HG03442 (cell line): ENCODE data around the gene HOXC5.

Experiments
- ATAC-seq: cut with Tn5 transposase; IDR thresholded peaks from one replicate; pipeline ENCODE4 v1.9.1; 2021; ENCODE audit warnings: mild to moderate bottlenecking, moderate library complexity; ENCODE audit not compliant: unreplicated experiment

Gene HOXC5

GRCh38 chr12:54045401-54045800 is 12.6 kb downstream of the HOXC5 start:
- no peak for ATAC-seq

- no peak for ATAC-seq
Measured at GRCh38 chr12:54045868-54046521, 13.1 kb downstream of the HOXC5 start.

DNA sequence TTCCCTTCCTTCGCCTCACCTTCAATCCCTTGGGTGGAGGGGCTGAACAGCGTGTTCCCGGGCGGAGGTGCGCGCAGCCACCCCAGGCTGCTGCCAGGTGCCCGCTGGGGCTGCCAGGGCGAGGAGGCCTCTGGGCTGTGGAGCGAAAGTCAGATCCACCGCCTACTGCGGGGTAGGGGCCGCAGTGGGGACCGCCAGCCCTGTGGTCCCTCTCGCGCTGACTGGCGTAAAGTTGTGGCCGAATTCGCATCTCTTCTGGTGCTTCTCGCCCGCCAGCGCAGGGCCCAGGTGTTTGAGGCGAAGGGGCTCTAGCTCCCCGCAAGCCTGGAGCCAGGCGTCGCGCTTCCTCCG is 13.9 kb downstream of the HOXC5 start:
- no peak for ATAC-seq

- ATAC-seq, result no peak
Measured at GRCh38 chr12:54047160-54047963, 14.5 kb downstream of the HOXC5 start.

DNA sequence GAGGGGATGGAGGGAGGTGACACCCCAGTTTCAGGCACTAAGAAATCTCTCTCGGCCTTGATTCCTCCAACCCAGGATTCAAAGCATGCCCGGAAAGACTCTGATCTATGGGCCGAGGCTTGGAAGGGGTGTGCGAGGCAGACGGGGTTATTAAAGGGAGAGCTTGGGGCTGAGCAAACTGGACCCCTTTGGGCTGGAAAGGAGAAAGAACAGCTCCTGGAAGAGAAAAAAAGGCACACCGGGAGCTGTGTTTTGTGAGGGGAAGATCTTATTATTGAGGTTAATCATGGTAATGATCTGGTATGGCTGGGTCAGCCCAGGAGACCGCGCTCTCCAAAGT is 15.1 kb downstream of the HOXC5 start:
- no peak for ATAC-seq

- ATAC-seq, result no peak
Measured at GRCh38 chr12:54048406-54049093, 15.7 kb downstream of the HOXC5 start.

GRCh38 chr12:54049108-54049507 is 16.3 kb downstream of the HOXC5 start:
- no peak for ATAC-seq

DNA sequence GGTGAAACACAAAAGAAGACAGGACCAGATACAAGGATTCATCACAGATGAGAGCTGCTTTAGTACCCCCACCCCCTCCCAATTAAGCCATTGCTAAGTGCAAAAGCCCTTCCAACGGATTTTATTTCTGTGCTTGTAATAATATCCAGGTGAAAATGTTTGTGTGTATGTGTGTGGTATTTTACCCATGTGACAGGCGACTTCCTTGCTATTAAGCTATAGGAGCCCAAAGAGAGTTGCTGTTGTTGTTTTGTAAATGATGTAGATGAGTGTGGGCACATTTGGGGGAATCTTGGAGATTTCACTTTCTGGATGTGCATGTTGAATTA is 17.6 kb downstream of the HOXC5 start:
- ATAC-seq, result no peak

DNA sequence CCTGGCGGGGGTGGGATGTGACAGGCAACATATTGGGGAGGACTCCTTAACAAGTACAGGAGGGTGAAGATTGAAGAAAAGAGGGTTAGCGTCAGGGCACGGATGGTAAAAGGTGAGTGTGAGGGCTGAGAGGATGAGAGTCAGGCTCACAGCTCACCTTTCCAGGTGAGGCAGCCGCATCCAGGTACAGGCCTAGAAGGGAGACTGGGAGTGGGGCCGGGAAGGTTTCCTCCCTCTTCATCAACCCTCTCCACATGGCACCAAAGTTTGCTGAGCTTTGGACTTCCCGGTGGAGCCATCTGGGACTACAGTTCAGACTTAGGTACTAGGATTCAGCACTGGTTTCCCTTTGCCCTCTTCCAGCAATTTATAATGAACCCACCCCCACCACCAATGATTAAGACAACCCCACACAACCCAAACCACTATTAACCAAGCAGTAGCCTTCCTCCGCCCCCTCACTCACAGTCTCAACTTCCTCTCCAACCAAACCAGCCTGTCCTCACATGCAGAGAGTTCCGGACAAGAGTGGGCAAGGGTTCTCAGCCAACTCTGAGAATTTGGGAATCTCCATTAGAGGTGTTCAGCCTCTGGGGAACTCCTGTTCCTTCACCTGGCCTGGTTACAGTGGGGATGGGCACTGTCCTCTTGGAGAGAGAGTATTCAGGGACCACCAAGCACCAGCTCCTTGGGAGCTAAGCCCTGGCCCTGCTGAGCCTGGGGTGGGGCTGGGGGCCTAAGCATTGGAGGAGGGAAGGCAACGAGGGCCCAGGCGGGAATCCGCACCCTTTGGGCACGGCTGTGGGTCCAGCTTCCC is 18.4 kb downstream of the HOXC5 start:
- no peak for ATAC-seq

- no peak for ATAC-seq
Measured at GRCh38 chr12:54051874-54052437, 19.1 kb downstream of the HOXC5 start.

- ATAC-seq, result no peak
Measured at GRCh38 chr12:54052438-54053002, 19.7 kb downstream of the HOXC5 start.

GRCh38 chr12:54053003-54053750 is 20.3 kb downstream of the HOXC5 start:
- ATAC-seq, result peak; percentile 66

DNA sequence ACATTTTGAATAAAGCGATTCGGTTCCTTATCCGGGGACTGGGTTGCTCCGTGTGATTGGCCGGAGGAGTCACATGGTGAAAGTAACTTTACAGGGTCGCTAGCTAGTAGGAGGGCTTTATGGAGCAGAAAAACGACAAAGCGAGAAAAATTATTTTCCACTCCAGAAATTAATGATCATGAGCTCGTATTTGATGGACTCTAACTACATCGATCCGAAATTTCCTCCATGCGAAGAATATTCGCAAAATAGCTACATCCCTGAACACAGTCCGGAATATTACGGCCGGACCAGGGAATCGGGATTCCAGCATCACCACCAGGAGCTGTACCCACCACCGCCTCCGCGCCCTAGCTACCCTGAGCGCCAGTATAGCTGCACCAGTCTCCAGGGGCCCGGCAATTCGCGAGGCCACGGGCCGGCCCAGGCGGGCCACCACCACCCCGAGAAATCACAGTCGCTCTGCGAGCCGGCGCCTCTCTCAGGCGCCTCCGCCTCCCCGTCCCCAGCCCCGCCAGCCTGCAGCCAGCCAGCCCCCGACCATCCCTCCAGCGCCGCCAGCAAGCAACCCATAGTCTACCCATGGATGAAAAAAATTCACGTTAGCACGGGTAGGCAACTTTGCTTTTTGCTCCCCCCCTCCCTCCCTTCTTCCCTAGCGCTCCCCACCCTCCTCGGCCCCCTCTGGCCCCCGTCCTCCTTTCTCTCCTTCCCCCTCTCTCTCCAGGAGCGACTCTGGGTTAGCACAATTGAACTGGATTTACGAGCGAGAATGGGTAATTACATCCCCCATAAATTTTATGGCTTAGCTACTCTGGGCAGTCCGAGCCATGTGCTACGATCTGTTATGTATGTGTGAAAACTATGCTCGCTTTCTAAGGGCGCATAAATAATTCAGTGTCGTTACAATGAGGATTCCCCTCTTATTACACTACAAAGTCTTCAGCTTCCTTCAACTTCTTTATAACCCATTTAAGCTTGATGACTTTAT is 21.2 kb downstream of the HOXC5 start, which contains the start of gene HOXC4:
Gene HOXC4, plus strand, starts transcription at position 85 of the 991 bp plus-strand sequence. Its CDS starts 88 bp downstream, at position 173.
- peak; percentile 41 for ATAC-seq

GRCh38 chr12:54054742-54055194 is 21.9 kb downstream of the HOXC5 start:
- no peak for ATAC-seq

DNA sequence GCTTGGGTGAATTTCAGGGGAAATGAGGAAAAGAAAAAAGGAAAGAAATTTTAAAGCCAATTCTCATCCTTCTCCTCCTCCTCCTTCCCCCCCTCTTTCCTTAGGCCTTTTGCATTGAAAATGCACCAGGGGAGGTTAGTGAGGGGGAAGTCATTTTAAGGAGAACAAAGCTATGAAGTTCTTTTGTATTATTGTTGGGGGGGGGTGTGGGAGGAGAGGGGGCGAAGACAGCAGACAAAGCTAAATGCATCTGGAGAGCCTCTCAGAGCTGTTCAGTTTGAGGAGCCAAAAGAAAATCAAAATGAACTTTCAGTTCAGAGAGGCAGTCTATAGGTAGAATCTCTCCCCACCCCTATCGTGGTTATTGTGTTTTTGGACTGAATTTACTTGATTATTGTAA is 22.7 kb downstream of the HOXC5 start:
- ATAC-seq, result no peak

DNA sequence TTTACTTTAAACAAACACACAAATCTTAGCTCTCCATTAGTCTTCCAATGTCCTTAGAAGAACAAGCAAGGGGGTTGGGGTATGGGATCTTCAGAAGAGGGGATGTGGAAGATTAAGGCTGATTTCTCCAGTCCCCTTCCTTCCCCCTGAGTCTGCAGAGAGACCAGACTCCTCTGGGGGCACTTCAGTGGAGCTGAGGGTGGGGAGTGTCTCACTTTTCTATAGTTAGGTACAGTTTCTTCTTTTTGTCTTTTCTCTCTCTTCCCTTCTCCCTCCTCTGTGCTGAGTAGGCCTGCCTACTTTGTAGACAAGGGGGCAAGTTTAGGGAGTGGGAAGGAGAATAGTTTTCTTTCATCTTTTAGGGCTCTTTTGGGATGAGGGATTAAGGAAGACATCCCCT is 23.3 kb downstream of the HOXC5 start:
- ATAC-seq, result no peak

- ATAC-seq, result no peak
Measured at GRCh38 chr12:54058128-54058768, 25.4 kb downstream of the HOXC5 start.

- ATAC-seq, result no peak
Measured at GRCh38 chr12:54059668-54060067, 26.8 kb downstream of the HOXC5 start.
